Stomach (tissue), 4 donors: ENCODE measurements around the gene CBX8.

Source experiments
- CTCF ChIP-seq, 7 experiments: fragments of 450-650 bp in 4 of 7; fragments of 200-600 bp in 3 of 7; sonication (generic) in 3 of 7; IDR thresholded peaks; one replicate each; pipeline ENCODE4 v1.5.1; 2016 to 2019; ENCODE audit warnings: antibody characterized with exemption in 7 of 7, control low read depth in 2 of 7, mild to moderate bottlenecking in 1 of 7
- POLR2A ChIP-seq, 4 donors: fragments of 450-650 bp; IDR thresholded peaks; one replicate each; pipeline ENCODE4 v1.6.1; 2016; ENCODE audit warnings: antibody characterized with exemption in 4 of 4, control low read depth in 2 of 4, mild to moderate bottlenecking in 1 of 4, moderate library complexity in 1 of 4
- POLR2AphosphoS5 ChIP-seq, 3 donors: sonication (generic); formaldehyde crosslinking; IDR thresholded peaks; one replicate each; pipeline ENCODE4 v1.6.1; 2016; ENCODE audit warnings: antibody characterized with exemption in 3 of 3

GRCh38 chr17:79829004-79829403, 32.1 kb upstream of the CBX8 start:
- TF ChIP-seq CTCF (IDR thresholded peaks at IDR 0.05) (no peak), POLR2A (IDR thresholded peaks at IDR 0.05) (no peak), POLR2AphosphoS5 (IDR thresholded peaks at IDR 0.05) (no peak)
